HG02973 (cell line): Measurements from ENCODE around the gene HMX3.

Experiments used
- ATAC-seq: cut with Tn5 transposase; IDR thresholded peaks from one replicate; pipeline ENCODE4 v1.9.1; 2021; ENCODE audit warnings: moderate library complexity; ENCODE audit not compliant: unreplicated experiment

The HMX3 gene

GRCh38 chr10:123147635-123148413, 12.1 kb downstream of the HMX3 start, which contains the start of gene HMX2:
Gene HMX2 (plus strand): TSS chr10:123148136. CDS start chr10:123148379, 243 bp downstream.
- no peak for ATAC-seq

GRCh38 chr10:123148414-123149161, 12.8 kb downstream of the HMX3 start:
- no peak for ATAC-seq

DNA sequence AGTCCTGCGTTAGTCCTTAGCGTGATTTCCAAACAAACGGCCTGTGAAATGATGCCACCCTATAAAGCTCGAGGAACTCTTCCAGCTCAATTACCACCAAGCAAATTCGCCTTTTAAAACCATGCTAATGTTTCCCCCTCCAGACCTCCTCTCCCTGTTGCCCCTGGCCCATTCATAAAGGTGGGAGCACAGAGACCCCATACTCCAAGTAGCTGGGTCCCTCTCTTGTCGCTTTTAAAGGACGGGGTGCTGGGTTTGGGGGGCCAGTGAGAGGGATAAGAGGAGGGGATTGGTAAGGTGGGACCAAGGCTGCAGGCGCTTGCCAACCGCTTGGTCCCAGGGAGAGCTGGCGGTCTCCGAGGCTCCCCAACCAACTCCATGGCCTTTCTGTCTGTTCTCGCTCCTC, 13.4 kb downstream of the HMX3 start:
- no peak for ATAC-seq

DNA sequence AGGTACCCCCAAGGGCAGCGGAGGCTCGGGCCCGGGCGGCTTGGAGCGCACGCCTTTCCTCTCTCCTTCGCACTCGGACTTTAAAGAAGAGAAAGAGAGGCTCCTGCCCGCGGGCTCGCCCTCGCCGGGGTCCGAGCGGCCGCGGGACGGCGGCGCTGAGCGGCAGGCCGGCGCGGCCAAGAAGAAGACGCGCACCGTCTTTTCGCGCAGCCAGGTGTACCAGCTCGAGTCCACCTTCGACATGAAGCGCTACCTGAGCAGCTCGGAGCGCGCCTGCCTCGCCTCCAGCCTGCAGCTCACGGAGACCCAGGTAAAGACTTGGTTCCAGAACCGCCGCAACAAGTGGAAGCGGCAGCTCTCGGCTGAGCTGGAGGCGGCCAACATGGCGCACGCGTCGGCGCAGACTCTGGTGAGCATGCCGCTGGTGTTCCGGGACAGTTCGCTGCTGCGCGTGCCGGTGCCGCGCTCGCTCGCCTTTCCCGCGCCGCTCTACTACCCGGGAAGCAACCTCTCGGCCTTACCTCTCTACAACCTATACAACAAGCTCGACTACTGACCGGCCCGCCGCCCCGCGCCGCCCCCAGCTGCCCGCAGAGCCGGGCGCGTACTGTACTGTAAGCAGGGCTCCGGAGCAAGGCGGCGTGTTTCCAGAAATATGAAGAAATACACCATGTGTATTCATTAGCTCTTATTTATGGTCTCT, 13.9 kb downstream of the HMX3 start:
- ATAC-seq: no peak

- ATAC-seq: no peak
Observed at GRCh38 chr10:123150271-123150985, 14.7 kb downstream of the HMX3 start.

DNA sequence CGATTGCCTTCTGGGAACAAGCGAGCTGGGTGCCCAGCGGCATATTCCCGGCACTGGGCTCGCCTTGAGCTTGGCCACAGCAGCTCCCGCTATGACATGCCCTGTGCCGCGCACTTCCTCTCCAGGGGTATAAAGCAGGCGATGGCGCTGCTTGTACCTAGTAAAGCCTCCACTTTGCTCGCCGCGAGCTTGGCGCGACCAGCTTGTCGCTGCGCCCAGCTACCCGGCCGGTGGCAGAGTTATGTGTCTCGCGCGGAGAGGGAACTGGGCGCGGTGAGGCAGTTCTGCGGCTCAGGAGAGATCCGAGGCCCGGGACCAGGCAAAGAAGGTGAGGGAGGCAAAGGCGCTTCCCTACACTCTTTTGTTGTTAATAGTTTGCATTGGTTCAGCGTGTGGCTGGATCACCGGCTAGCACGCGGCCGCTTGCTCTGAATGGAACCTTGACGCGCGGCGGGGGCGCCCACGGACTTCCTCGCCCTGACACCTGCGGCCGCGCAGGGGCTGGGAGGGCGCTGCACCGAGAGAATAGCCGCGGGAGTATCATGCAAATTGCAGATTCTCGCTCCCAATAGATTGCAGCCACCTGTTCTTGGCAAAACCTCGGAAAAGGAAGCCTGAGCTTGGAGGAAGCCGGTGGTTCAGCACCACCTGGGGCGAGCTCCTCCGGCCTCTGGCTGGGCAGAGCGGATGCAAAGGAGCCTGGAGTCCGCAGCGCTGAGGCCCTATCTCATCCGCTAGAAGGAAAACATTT, 15.4 kb downstream of the HMX3 start:
- ATAC-seq: no peak

DNA sequence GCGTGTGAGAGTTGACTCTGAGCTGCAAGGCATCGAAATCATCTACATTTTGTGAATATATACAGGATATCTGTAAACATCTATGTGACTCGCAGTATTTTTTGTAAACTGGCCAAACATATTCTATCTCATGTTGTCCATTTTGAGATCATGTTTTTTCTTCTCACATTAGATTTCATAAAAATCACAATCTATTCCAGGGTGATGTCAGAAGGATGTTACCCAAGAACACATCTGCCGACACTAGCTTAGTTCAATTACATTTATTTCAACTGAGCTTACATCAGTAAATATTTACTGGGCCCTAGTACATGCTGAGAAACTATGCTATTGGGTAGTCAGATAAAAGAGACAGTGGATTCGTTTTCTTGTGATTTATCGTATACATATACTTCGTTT, 16.0 kb downstream of the HMX3 start:
- ATAC-seq: no peak

DNA sequence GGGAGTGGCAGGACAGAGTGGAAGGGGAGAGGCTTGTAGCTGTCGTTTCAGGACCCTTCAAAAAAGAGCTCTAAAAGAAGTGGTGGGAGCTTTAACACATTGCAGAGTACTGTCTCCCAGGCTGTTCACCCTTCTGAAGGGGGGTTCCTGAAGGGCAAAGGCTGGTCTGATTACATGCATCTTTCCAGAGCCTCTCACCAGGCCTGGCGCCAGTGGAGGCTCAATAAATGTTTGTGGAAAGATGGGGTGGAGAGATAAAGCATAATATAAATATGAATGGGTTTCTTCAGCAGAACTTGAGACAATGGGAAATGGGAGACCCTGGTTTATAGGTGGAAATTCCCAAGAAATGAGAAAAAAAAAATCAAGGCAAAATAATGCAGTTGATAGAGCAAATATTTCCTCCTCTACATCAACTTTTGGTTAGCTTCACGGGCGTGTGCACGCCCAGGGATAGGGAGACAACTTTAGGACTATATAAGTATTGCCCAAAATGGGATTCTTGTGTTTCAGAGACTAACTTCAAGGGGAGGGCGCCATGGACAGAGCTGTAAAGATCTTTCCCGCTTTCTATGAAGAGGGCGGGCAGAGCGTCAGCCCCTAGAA, 17.8 kb downstream of the HMX3 start:
- ATAC-seq: no peak

- peak; percentile 92 for ATAC-seq
Observed at GRCh38 chr10:123154092-123154710, 18.4 kb downstream of the HMX3 start, which contains the start of gene BUB3. Gene BUB3 (plus strand): TSS chr10:123154402. CDS start chr10:123154918, 516 bp downstream.

GRCh38 chr10:123154711-123155505, 19.1 kb downstream of the HMX3 start:
- peak; percentile 38 for ATAC-seq

DNA sequence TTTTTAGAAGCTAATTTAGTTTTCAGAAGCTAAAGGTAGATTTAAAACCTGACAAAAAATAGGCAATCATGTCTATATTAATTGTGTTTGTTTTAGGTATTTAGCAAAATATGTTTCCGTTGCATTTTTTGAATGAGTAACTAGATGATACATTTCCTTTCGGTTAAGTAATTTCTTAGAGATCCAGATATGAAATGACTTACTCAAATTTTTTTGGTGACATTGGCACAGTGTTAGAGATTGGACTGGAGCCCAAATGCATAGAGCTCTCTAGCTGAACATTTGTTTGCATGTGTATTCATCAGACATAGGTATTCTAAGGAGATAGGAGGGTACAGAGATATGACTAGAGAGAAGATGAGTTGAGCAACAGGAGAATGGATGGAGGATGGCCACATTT, 20.3 kb downstream of the HMX3 start:
- no peak for ATAC-seq

DNA sequence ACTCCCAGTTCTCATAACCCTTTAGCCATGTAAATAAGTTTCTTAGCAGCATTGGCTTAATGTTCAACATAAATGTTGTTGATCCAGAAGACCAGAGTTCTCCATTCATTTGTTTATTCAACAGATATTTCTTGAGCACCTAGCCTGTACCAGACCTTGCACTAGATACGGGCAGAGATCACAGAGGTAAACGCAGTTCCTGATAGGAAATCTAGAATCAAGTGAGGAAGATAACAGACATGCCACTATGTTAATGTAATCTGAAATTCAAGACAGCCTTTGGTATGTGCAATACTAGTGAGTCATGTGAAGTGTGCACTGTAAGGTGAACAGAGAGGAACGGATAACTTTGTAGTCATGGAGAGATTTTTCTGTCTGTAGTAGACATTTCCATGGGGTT, 21.4 kb downstream of the HMX3 start:
- no peak for ATAC-seq

- no peak for ATAC-seq
Observed at GRCh38 chr10:123158682-123159081, 22.9 kb downstream of the HMX3 start.

DNA sequence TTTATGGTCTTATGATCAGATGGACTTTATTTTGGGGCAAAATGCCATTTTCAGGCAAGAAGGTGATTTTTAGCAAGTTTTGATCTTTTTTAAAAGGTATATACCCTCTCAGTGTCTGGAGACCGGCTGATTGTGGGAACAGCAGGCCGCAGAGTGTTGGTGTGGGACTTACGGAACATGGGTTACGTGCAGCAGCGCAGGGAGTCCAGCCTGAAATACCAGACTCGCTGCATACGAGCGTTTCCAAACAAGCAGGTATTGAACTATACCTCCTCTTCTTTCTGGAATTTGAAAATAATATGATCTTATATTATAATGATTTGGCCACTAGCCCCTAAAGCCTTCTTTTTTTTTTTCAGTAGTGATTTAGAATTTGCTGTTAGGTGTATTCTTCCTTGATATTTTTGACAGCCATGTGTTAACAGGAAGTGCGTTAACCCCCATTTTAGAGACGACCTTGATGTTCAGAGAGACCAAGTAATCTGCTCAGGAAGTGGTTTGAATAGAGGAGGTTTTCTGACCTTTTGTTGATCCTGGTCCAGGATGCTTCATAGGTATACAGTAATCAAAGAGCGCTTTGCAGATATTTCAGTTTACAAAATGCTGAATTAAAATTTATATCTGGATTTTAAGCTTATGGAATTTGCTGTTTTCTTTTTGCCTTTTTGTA, 24.7 kb downstream of the HMX3 start:
- no peak for ATAC-seq

DNA sequence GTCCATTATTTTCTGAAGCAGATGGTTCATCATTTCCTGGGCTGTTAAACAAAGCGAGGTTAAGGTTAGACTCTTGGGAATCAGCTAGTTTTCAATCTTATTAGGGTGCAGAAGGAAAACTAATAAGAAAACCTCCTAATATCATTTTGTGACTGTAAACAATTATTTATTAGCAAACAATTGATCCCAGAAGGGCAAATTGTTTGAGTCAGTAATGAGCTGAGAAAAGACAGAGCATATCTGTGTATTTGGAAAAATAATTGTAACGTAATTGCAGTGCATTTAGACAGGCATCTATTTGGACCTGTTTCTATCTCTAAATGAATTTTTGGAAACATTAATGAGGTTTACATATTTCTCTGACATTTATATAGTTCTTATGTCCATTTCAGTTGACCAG, 28.5 kb downstream of the HMX3 start:
- ATAC-seq: no peak

DNA sequence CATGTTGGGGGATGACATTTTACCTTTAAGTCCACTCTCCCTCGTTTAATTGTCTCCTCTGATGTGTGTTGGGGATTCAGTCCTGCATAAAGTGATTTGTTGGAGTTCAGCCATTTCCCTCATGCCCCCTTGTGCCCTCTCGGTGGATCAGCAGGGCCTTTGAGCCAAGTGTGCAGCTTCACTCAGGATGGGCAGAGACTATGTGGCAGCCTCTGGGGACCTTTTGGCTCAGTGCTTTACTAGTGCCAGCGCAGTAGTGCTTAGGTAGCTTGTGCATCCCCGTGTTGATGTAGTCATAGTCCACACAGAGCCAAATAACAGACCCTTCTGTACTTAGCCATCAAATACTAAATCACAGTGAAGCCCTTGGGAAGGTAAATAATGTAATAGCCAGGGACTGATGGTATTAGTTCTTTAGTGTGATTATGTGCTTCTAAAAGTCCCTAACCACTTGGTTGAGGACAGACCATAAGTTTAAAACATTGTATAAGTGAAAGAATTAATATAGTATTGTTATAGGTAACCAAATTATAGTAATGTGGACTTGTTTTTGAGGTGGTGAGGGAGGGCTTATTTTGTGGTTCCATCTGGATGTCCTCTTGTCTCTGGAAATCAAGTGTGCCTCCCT, 29.8 kb downstream of the HMX3 start:
- no peak for ATAC-seq

- ATAC-seq: no peak
Observed at GRCh38 chr10:123166618-123167017, 30.8 kb downstream of the HMX3 start.

GRCh38 chr10:123170961-123171360, 35.2 kb downstream of the HMX3 start:
- no peak for ATAC-seq
